Measurements from ENCODE around the gene VTN. TPM values are rescaled to one million over a fixed set of nuclear protein-coding genes. Genes with fewer than 3 reads are reported as not detected.
A peak's percentile ranks its signal among the peaks of the same experiment; 100 is the strongest.

VTN gene
- polyA plus RNA-seq, 1 donor (not counting 4 experiments of a cell fraction or from before 2014, with no cell fraction given), result not detected

GRCh38 chr17:28407130-28407973, 37.2 kb upstream of the VTN start:
- dilution Hi-C loops (cut with MboI; ENCODE audit: extremely low pct_ligation_motif_present, low sequenced_read_pairs), result no loop called here
- peak; percentile 90 for DNase-seq (ENCODE audit: low read depth, low spot score)
- no peak overlapping the region for H3K9ac ChIP-seq (ENCODE audit: control insufficient read depth, extremely low read depth, insufficient read depth, low read length)

GRCh38 chr17:28406473-28406814, 36.3 kb upstream of the VTN start:
- no peak overlapping the region for H3K9ac ChIP-seq (ENCODE audit: control insufficient read depth, extremely low read depth, insufficient read depth, low read length)
- no peak for FAIRE-seq
- no peaks in the 10 kb centered on the region for H3K27me3 ChIP-seq (ENCODE audit: control insufficient read depth, extremely low read depth, insufficient read depth, low read length)
- TF ChIP-seq EZH2 (IDR thresholded peaks at IDR 0.05; ENCODE audit: low read length) (no peak), CTCF (optimal IDR thresholded peaks at IDR 0.05 in 1 of 3, IDR thresholded peaks at IDR 0.05 in 1 of 3, conservative IDR thresholded peaks at IDR 0.05 in 1 of 3; ENCODE audit: extremely low read depth in 1 of 3, insufficient read depth in 2 of 3, low read length in 3 of 3) (no peak)
- H3K9me3 ChIP-seq (ENCODE audit: control insufficient read depth, low read depth, low read length), result no peaks in the 10 kb centered on the region
- H3K36me3 ChIP-seq (ENCODE audit: control insufficient read depth in 2 of 2, extremely low read depth in 1 of 2, insufficient read depth in 2 of 2, low read length in 2 of 2), result no peaks in the 10 kb centered on the region
- peak overlapping the region; percentile 67 for H3K4me2 ChIP-seq (ENCODE audit: control insufficient read depth, extremely low read depth, insufficient read depth, low read depth, low read length)
- no peaks in the 10 kb centered on the region for H3K9me1 ChIP-seq (ENCODE audit: control insufficient read depth, extremely low read depth, insufficient read depth, low read length)
- peaks cover 36% of the 10 kb centered on the region for H3K4me1 ChIP-seq (ENCODE audit: control insufficient read depth, extremely low read depth, insufficient read depth, low read length)
- H3K79me2 ChIP-seq (ENCODE audit: control insufficient read depth, insufficient read depth, low read length), result no peaks in the 10 kb centered on the region
- dilution Hi-C loops (cut with MboI; ENCODE audit: extremely low pct_ligation_motif_present, low sequenced_read_pairs), result no loop called here
- H3K4me3 ChIP-seq (ENCODE audit: control insufficient read depth in 2 of 3, extremely low read depth in 1 of 3, insufficient read depth in 2 of 3, low read depth in 1 of 3, low read length in 3 of 3), result peak overlapping the region; percentile 36 to 50 (median 39)
- no peak for DNase-seq (ENCODE audit: low read depth, low spot score)
- H2AFZ ChIP-seq (ENCODE audit: control insufficient read depth, low read length), result peak overlapping the region; percentile 60
- no peaks in the 10 kb centered on the region for H4K20me1 ChIP-seq (ENCODE audit: control insufficient read depth, extremely low read depth, insufficient read depth, low read length)
- no peak overlapping the region for H3K27ac ChIP-seq (ENCODE audit: control insufficient read depth, insufficient read depth, low read length)

More at GRCh38 chr17:28407130-28407973, 37.2 kb upstream of the VTN start:
- Histone ChIP-seq H3K36me3 (ENCODE audit: control insufficient read depth in 2 of 2, extremely low read depth in 1 of 2, insufficient read depth in 2 of 2, low read length in 2 of 2) (no peaks in the 10 kb centered on the region), H4K20me1 (ENCODE audit: control insufficient read depth, extremely low read depth, insufficient read depth, low read length) (no peaks in the 10 kb centered on the region), H3K4me1 (ENCODE audit: control insufficient read depth, extremely low read depth, insufficient read depth, low read length) (peaks cover 28% of the 10 kb centered on the region), H2AFZ (ENCODE audit: control insufficient read depth, low read length) (peak overlapping the region; percentile 27), H3K4me2 (ENCODE audit: control insufficient read depth, extremely low read depth, insufficient read depth, low read depth, low read length) (peak overlapping the region; percentile 58), H3K9me3 (ENCODE audit: control insufficient read depth, low read depth, low read length) (no peaks in the 10 kb centered on the region), H3K79me2 (ENCODE audit: control insufficient read depth, insufficient read depth, low read length) (no peaks in the 10 kb centered on the region), H3K27me3 (ENCODE audit: control insufficient read depth, extremely low read depth, insufficient read depth, low read length) (no peaks in the 10 kb centered on the region), H3K27ac (ENCODE audit: control insufficient read depth, insufficient read depth, low read length) (peak overlapping the region; percentile 19), H3K4me3 (ENCODE audit: control insufficient read depth in 2 of 3, extremely low read depth in 1 of 3, insufficient read depth in 2 of 3, low read depth in 1 of 3, low read length in 3 of 3) (no peak overlapping the region), H3K9me1 (ENCODE audit: control insufficient read depth, extremely low read depth, insufficient read depth, low read length) (no peaks in the 10 kb centered on the region)
- peak; percentile 14 to 50 (median 34) for TF ChIP-seq CTCF (optimal IDR thresholded peaks at IDR 0.05 in 1 of 3, IDR thresholded peaks at IDR 0.05 in 1 of 3, conservative IDR thresholded peaks at IDR 0.05 in 1 of 3; ENCODE audit: extremely low read depth in 1 of 3, insufficient read depth in 2 of 3, low read length in 3 of 3)
- TF ChIP-seq EZH2 (IDR thresholded peaks at IDR 0.05; ENCODE audit: low read length), result no peak
- FAIRE-seq, result peak; percentile 98

Data from keratinocyte (primary cell).